Measurements from ENCODE around the gene LRRC8C. TPM values are rescaled to one million over a fixed set of nuclear protein-coding genes. Genes with fewer than 3 reads are reported as not detected.

The LRRC8C gene
- total and polyA plus RNA-seq, 10 of the 15 experiments (the other 5 are each of a cell fraction or from before 2014, with no cell fraction given): 2.3 to 16.3 (median 10.8) TPM

GRCh38 chr1:89681045-89681729, 48.3 kb downstream of the LRRC8C start (continued):
- TF ChIP-seq E2F8 (IDR thresholded peaks at IDR 0.05; ENCODE audit: low read depth, partially characterized antibody) (no peak), DPF2 (IDR thresholded peaks at IDR 0.05) (peak; percentile 97), CEBPZ (IDR thresholded peaks at IDR 0.05; ENCODE audit: low read depth, low read length) (no peak), EED (IDR thresholded peaks at IDR 0.05; ENCODE audit: low read depth) (no peak), POLR2A (IDR thresholded peaks at IDR 0.05; ENCODE audit: low read depth, low read length) (no peak), ATF7 (IDR thresholded peaks at IDR 0.05; ENCODE audit: low read depth) (peak; percentile 92), FOXK2 (IDR thresholded peaks at IDR 0.05) (no peak), FOS (IDR thresholded peaks at IDR 0.05; ENCODE audit: borderline replicate concordance, extremely low read depth, insufficient read length) (no peak), HDAC6 (IDR thresholded peaks at IDR 0.05; ENCODE audit: unreplicated experiment) (no peak), NFXL1 (IDR thresholded peaks at IDR 0.05; ENCODE audit: borderline replicate concordance) (no peak), ZNF207 (IDR thresholded peaks at IDR 0.05; ENCODE audit: borderline replicate concordance) (no peak), NFIC (IDR thresholded peaks at IDR 0.05; ENCODE audit: low read depth, low read length) (peak; percentile 60; the same call in 1 of the 2 replicates)
- TF ChIP-seq, protein P1, sequence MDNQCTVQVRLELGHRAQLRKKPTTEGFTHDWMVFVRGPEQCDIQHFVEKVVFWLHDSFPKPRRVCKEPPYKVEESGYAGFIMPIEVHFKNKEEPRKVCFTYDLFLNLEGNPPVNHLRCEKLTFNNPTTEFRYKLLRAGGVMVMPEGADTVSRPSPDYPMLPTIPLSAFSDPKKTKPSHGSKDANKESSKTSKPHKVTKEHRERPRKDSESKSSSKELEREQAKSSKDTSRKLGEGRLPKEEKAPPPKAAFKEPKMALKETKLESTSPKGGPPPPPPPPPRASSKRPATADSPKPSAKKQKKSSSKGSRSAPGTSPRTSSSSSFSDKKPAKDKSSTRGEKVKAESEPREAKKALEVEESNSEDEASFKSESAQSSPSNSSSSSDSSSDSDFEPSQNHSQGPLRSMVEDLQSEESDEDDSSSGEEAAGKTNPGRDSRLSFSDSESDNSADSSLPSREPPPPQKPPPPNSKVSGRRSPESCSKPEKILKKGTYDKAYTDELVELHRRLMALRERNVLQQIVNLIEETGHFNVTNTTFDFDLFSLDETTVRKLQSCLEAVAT (IDR thresholded peaks at IDR 0.05): no peak
- TF ChIP-seq, protein P2, sequence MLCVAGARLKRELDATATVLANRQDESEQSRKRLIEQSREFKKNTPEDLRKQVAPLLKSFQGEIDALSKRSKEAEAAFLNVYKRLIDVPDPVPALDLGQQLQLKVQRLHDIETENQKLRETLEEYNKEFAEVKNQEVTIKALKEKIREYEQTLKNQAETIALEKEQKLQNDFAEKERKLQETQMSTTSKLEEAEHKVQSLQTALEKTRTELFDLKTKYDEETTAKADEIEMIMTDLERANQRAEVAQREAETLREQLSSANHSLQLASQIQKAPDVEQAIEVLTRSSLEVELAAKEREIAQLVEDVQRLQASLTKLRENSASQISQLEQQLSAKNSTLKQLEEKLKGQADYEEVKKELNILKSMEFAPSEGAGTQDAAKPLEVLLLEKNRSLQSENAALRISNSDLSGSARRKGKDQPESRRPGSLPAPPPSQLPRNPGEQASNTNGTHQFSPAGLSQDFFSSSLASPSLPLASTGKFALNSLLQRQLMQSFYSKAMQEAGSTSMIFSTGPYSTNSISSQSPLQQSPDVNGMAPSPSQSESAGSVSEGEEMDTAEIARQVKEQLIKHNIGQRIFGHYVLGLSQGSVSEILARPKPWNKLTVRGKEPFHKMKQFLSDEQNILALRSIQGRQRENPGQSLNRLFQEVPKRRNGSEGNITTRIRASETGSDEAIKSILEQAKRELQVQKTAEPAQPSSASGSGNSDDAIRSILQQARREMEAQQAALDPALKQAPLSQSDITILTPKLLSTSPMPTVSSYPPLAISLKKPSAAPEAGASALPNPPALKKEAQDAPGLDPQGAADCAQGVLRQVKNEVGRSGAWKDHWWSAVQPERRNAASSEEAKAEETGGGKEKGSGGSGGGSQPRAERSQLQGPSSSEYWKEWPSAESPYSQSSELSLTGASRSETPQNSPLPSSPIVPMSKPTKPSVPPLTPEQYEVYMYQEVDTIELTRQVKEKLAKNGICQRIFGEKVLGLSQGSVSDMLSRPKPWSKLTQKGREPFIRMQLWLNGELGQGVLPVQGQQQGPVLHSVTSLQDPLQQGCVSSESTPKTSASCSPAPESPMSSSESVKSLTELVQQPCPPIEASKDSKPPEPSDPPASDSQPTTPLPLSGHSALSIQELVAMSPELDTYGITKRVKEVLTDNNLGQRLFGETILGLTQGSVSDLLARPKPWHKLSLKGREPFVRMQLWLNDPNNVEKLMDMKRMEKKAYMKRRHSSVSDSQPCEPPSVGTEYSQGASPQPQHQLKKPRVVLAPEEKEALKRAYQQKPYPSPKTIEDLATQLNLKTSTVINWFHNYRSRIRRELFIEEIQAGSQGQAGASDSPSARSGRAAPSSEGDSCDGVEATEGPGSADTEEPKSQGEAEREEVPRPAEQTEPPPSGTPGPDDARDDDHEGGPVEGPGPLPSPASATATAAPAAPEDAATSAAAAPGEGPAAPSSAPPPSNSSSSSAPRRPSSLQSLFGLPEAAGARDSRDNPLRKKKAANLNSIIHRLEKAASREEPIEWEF (IDR thresholded peaks at IDR 0.05; ENCODE audit: insufficient replicate concordance, low read depth, low read length): no peak
